Fibroblast of skin of right biceps (primary cell): ENCODE measurements around the gene DHRS7B.
"Not testable (repeated sequence)": the region's sequence is repeated elsewhere in the genome, so short reads cannot be mapped to it uniquely, and the experiment has no call there.

Source experiments
- DNase-seq: peaks from one replicate; pipeline ENCODE4 v3.0.0-alpha.2; 2013

DHRS7B gene

DNA sequence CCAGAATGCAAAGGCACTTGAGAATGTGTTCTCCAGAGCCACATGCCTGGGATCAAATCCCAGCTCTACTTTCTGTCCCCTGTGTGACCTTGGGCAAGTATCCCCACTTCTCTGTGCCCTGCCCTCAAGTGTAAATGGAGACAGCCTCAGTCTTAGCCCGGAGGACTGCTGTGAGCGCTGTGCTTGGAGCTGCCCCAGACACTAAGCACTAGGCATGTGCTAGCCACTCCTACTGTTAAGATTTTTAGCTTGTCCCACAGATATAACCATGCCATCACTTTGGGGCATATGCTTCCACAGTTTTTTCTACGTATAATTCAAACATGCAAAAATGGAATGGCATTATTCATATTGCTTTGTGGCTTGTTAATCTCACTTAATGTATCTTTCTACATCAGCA lies 57.8 kb downstream of the DHRS7B start:
- DNase-seq: no peak

DNA sequence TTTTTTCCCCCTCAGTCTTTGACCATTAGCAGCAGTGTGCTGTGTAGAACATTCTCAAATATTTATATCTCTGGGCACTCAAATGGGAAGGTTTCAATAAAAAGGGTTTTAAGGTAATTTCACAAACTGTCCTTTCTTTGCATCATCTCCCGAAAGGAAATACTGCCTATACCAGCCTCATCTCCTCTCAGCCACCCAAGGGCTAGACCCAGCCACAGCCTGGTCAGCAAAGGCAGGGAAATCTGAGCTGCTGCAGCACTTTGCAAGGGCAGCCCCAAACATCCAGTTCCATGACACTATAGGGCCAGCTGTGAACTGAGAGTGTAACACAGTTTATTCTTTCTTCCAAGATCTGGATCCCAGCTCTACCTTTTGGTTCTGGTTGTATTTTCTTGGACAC lies 58.3 kb downstream of the DHRS7B start:
- no peak for DNase-seq

GRCh38 chr17:21186399-21187187 lies 59.8 kb downstream of the DHRS7B start:
- no peak for DNase-seq

- DNase-seq: no peak
These were observed 62.6 kb downstream of the DHRS7B start for GRCh38 chr17:21189361-21189760.

DNA sequence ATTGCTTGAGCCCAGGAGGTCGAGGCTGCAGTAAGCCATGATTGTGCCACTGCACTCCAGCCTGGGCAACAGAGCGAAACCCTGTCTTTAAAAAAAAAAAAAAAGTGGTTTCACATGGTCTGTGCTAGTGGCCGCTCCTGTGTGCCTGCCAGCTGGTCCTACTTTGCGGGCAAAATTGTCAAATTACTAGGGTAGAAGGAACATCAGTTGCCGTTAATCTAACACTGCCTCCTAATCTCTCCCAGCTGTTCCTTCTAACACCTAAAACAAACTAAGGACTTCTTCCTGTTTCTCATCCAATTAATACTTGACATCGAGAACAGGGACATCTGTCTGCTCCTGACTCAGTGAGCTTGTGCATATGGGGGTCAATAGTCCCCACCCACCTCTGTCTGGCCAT lies 63.3 kb downstream of the DHRS7B start:
- DNase-seq: no peak

GRCh38 chr17:21191698-21192097 lies 64.9 kb downstream of the DHRS7B start:
- DNase-seq: no peak

GRCh38 chr17:21192414-21192813 lies 65.7 kb downstream of the DHRS7B start:
- DNase-seq: not testable (repeated sequence)

- no peak for DNase-seq
These were observed 66.3 kb downstream of the DHRS7B start for GRCh38 chr17:21193031-21193430.

GRCh38 chr17:21194226-21194625 lies 67.5 kb downstream of the DHRS7B start:
- DNase-seq: no peak

DNA sequence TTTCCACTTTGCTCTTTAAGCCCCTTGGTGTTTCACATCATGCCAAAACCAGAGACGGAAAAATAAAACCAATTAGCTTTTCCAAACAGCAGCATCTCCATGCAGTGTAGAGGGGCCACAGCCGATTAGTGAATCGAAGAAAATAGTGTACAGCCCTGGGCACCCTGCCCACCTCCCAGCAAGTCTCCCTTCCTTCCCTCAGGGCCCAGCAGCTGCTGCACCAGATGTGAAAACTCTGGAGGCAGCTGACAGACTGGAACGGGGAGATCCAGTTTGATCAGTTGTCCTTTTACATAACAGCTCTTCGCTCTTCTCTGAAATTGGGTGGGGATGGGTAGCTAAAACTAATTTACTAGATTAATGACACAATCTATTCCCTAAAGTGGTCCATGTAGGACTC lies 67.9 kb downstream of the DHRS7B start:
- no peak for DNase-seq

- no peak for DNase-seq
These were observed 69.4 kb downstream of the DHRS7B start for GRCh38 chr17:21196126-21196525.

DNA sequence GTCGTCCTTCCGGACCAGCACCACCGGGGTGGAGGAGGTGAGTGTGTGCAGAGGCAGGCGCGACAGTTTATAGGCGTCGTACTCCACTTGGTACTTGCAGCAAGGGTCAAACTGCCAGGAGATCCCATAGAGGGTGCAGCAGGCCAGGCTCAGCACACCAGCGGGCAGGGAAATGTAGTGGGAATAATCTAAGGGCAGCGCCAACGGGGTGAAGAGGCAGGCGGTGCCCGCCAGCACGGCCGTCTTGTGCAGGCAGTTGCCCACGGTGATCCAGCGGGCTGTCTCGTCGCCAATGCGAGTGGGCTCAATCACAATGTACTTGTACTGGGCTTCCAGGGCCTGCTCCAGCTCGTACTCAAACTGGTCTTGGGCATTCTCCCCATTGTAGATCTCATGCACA lies 71.6 kb downstream of the DHRS7B start:
- no peak for DNase-seq

DNA sequence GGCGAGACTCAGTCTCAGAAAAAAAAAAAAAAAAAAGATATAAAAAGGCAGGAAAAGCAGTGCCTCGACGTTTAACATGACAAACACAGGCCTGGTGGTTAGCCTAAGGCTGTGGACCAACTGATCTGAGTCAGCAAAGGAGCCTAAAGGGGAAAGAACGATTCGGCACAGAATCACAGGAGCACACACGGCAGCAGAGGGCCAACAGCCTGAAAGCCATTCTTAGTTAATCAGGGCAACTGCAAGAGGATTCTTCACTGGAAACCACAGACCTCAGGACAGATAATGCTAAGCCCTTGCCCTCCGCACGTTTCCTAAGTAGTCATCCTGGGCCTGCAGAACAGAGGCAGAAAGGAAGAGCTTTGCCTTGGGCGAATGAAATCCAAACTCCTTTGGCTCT lies 72.5 kb downstream of the DHRS7B start:
- DNase-seq: peak; percentile 34

- DNase-seq: no peak
These were observed 73.1 kb downstream of the DHRS7B start for GRCh38 chr17:21199856-21200255.

GRCh38 chr17:21200590-21201297 lies 74.0 kb downstream of the DHRS7B start:
- no peak for DNase-seq

GRCh38 chr17:21201298-21201595 lies 74.5 kb downstream of the DHRS7B start:
- DNase-seq: no peak

DNA sequence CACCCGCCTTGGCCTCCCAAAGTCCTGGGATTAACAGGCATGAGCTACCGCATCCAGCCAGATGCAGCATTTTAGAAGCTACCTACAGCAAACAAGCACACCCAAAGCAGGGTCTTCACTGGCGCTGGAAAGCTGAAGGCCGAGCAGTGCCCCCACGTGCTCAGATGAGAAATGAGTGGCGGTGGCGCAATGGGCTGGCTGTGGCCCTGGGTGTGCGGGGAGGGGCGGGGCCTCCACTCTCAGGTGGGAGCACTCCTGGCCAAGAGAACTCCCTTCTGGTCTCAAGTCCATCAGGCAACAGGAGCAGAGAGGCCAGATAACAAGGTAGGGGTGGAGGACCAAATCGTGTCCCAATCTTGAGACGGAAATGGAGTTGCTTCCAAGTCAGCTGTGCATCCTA lies 75.1 kb downstream of the DHRS7B start:
- no peak for DNase-seq

DNA sequence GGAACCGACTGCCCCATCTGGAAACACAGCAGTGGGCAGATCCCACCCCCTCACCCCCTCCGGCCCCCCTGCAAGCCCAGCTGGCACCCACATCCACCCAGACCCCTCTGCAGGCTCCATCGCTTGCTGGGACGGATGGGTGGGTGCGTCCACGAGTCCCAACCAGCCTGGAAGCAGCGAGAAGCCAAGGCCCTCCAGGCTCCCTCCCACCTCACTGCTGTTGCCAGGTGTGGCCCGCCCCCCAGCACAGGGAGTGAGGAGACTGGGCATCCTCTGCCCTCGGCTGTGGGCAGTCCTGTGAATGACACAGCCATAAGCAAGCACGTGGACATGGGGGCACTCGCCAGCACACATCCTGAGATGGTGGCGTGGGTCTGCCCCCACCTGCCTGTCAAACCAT lies 75.7 kb downstream of the DHRS7B start:
- DNase-seq: no peak

GRCh38 chr17:21204935-21205334 lies 78.2 kb downstream of the DHRS7B start:
- DNase-seq: no peak

GRCh38 chr17:21208352-21208751 lies 81.6 kb downstream of the DHRS7B start:
- no peak for DNase-seq

DNA sequence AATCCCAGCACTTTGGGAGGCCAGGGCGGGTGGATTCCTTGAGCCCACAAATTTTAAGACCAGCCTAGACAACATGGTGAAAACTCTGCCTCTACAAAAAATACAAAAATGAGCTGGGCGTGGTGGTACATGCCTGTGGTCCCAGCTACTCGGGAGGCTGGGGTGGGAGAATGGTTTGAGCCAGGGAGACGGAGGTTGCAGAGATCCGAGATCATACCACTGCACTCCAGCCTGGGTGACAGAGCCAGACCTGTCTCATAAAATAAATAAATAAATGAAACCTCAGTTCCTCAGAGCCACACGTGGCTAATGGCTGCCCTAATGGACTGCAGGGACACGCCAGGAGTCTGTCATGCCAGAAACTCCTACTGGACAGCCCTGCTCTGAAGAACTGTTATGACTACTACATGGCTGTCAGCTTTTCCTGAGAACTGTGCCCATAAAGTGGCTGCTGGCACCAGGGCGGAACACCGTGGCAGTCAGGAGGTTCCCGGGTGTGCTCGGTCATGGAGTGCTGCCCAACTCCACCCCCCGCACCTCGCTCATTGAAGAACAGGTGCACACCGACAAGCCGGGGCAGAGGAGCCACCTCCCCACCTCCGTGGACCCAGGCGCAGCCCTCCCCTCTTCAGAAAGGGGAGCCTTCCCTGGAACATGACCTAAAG lies 82.9 kb downstream of the DHRS7B start:
- no peak for DNase-seq

- DNase-seq: no peak
These were observed 83.8 kb downstream of the DHRS7B start for GRCh38 chr17:21210411-21211076.

DNA sequence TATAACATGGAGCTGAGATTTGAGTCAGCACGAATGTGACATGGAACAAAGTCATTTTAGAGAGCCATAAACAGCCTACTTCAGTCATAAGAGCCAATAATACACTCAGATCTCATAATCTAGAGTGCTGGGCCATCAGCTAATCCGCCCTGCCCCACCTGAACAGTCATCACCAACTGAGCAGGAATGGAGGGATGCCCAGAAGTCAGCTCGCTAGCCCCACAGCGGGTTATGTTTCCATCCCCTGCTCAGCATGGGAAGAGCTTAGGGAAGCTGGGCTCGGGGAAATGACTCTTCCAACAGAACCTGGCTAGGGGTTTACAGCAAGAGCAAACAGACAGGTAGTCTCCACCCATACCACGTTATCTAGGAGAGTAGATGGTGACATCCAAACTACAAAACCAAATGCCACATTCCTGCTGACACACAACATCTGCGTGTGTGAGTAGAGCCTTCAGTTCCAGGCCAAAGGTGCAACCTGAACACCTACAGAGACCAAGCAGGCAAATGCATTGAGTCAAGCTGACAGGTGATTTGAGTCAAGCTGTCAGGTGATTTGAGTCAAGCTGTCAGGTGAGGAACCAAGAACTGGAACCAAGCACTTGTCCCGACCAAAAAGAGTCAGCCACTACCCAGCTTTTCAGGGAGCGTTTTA lies 85.2 kb downstream of the DHRS7B start:
- DNase-seq: no peak
